Activated gamma-delta T cell treated with Interleukin-2 at 50 U/mL for 16 hours (primary cell): ENCODE measurements around the gene BRD7.
A peak's percentile ranks its signal among the peaks of the same experiment; 100 is the strongest.

Experiments
- DNase-seq: peaks from one replicate; pipeline ENCODE4 v3.0.0-alpha.2; 2020

Gene BRD7

DNA sequence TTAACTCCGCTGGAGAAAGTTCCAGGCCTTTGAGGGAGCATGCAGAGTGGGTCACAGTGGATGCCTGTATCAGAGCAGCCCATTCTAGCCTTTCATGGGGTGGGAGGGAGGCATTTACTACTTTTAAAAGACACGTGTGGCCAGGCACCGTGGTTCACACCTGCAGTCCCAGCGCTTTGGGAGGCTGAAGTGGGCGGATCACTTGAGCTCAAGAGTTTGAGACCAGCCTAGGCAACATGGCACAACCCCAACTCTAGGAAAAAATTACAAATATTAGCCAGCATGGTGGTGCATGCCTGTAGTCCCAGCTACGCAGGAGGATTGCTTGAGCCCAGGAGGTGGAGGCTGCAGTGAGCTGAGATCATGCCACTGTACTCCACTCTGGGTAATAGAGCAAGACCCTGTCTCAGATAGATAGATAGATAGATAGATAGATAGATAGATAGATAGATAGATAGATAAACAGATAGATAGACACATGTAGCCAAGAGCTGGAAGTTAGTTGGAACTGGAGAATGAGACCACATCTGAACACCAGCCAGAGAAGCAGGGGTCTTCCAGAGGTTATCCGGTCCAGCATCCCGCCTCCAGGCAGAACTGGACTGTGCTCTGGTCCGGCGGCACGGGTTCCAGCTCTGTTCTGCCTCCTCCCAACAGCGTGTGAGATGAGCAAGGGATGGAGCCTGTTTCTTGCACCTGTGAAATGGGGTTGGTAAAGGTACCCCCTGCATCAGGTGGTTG is 98.8 kb downstream of the BRD7 start:
- no peak for DNase-seq

DNA sequence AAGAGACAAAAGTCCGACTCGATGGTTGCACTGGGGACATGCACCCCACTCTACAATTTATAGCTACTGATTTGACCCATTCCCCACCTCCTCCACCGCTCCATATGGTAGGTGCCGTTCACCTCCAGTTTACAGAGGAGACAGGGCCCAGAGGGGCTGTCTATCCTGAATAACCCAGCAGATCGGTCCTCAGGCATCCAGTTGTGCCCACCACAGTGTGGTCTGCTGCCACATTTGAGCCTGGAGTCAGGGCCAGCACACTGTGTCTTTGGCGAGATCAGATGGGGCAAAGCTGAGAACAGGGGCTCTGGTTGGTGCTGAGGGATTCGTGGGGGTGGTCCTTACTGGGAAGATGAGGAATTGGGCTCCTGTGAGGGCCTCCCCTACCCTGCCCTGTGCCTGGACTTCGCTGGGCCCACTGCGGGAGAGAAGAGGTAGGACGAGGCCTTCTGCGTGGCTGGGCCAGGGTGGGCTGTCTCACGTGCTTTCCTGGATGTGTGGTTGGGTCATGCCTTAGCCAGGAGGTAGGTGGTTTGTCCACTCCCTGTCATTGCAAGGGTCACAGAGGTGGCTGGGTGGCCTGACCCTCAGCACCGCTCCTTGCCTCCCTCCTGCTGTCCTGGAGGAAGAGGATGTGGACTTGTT is 99.6 kb downstream of the BRD7 start:
- no peak for DNase-seq

- no peak for DNase-seq
Measured at GRCh38 chr16:50268352-50268751, 100.4 kb downstream of the BRD7 start.

- peak; percentile 42 for DNase-seq
Measured at GRCh38 chr16:50267651-50268050, 101.1 kb downstream of the BRD7 start.

DNA sequence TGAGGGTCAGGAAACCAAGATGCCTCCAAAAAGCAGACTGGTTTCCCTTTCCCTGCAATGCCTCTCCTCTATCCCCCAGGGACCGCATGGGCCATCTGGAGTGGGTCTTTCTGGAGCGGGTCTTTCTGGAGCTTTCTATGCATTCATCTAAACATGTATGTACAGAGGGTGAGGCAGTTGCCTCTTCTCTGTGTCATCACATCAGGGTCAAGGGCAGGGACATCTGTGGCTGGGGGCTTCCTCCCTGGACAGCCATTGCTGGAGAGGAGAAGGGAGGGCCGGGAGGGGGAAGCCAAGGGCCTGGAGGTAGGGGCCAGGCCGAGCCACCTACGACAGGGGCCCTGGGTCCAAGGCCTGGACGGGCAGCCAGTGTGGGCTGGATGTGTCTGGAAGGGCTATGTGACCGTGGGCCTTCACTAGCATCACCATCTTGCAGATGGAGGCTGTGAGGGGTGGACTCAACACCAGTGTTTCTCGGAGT is 101.6 kb downstream of the BRD7 start:
- no peak for DNase-seq

DNA sequence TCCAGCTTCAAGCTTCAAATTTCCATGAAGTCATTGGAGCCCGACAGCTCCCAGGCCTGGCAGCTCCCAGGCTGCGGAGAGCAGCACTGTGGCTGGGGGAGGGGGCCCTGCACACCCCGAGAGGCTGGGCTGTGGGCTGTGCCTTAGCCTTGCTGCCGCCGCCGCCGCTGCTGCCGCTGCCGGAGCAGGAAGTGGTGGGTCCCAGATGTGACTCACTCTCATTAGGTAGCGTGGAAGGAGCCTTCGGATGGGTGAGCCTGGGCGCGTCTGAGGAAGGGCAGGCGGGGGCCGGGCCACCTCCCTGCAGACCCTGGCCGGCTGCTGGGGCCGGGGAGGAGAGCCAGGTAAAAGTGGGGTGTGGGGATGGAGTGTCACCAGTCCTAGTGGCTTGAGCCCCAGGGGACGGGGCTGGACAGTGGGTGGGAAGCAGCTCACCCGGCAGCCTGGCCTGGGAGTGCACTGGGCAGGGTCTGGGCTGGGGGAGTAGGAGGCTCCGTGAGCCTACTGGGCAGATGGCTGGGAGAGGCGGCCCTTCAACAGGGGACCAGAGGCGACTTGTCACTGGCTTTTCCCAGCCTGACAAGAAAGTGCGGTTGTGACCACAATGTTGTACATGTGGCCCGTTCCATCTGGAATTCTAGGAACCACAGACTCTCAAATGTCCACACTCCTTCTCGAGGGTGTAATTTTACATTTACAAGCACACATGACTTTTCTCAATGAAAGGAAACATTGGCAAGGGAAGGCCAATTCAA is 102.3 kb downstream of the BRD7 start, which contains the start of gene ADCY7:
ADCY7 (plus strand) TSS at position 215 of the 755 bp plus-strand sequence. CDS start 21,629 bp downstream, outside the sequence.
- DNase-seq, result peak; percentile 85
